Fibroblast of the aortic adventitia (primary cell): ENCODE results near the gene ABLIM2. TPM values are rescaled to one million over a fixed set of nuclear protein-coding genes. Genes with fewer than 3 reads are reported as not detected.

Source experiments
- DNase-seq: peaks from one replicate; pipeline ENCODE4 v3.0.0-alpha.2; 2010; ENCODE audit warnings: low read depth
- H3K4me3 ChIP-seq: 2 replicates; pipeline ENCODE4 v1.5.1; 2011; ENCODE audit warnings: low read depth, mild to moderate bottlenecking, control low read depth, low read length, moderate library complexity
- CTCF ChIP-seq: IDR thresholded peaks from 2 replicates; pipeline ENCODE4 v1.5.1; 2011; ENCODE audit warnings: mild to moderate bottlenecking, low read length, control low read depth, inconsistent platforms; ENCODE audit not compliant: insufficient read depth
- total RNA-seq: library from RNA; depleted of rRNA; stranded (reverse); fragments of >200 nt; gene quantifications from 2 replicates; pipeline ENCODE4 v1.2.3, GENCODE V29; 2012; ENCODE audit warnings: low replicate concordance

ABLIM2 gene
- total RNA-seq, 1 donor, result under 0.01 TPM

- H3K4me3 ChIP-seq, result no peak overlapping the region
- no peak for TF ChIP-seq CTCF
- DNase-seq, result no peak
Observed at GRCh38 chr4:7974425-7974824, 184.2 kb downstream of the ABLIM2 start.

GRCh38 chr4:7973545-7973981 lies 185.1 kb downstream of the ABLIM2 start:
- no peak overlapping the region for H3K4me3 ChIP-seq
- DNase-seq, result peak; percentile 73
- no peak for TF ChIP-seq CTCF

GRCh38 chr4:7971881-7972500 lies 186.6 kb downstream of the ABLIM2 start:
- DNase-seq, result no peak
- H3K4me3 ChIP-seq, result no peak overlapping the region
- no peak for TF ChIP-seq CTCF

- peak overlapping the region; percentile 25 for H3K4me3 ChIP-seq
- no peak for TF ChIP-seq CTCF
- no peak for DNase-seq
Observed at GRCh38 chr4:7971159-7971631, 187.4 kb downstream of the ABLIM2 start.

- no peak for TF ChIP-seq CTCF
- peak overlapping the region; percentile 48 for H3K4me3 ChIP-seq
- DNase-seq, result no peak
Observed at GRCh38 chr4:7970361-7970946, 188.2 kb downstream of the ABLIM2 start.

- no peak for DNase-seq
- TF ChIP-seq CTCF, result no peak
Observed at GRCh38 chr4:7968262-7968896, 190.2 kb downstream of the ABLIM2 start.

More at GRCh38 chr4:7968262-7968896, 190.2 kb downstream of the ABLIM2 start:
- H3K4me3 ChIP-seq, result no peak overlapping the region
